K562 (cell line): ENCODE measurements around the gene FBXO21.

ENCODE experiments used
- ATF1 ChIP-seq, 2 experiments: fragments of 450-650 bp in 1 of 2; IDR thresholded peaks; 2 replicates each; pipeline ENCODE4 v1.6.1; 2016; ENCODE audit warnings: missing compliant biosample characterization in 1 of 2, missing genetic modification characterization in 1 of 2
- CXXC5 ChIP-seq: fragments of 250-450 bp; sonication (Bioruptor Pico); IDR thresholded peaks from 2 replicates; pipeline ENCODE4 v1.8.0; 2022; ENCODE audit warnings: inconsistent platforms, mild to moderate bottlenecking, moderate library complexity
- FOSL1 ChIP-seq: fragments of 200-800 bp; sonication (Bioruptor generic); conservative IDR thresholded peaks from 2 replicates; pipeline ENCODE4 v1.6.1; 2016; ENCODE audit warnings: missing genetic modification characterization, missing compliant biosample characterization
- ZNF140 ChIP-seq: fragments of 250-450 bp; sonication (Bioruptor Pico); IDR thresholded peaks from 2 replicates; pipeline ENCODE4 v1.8.0; 2021; ENCODE audit warnings: moderate library complexity, mild to moderate bottlenecking, inconsistent platforms
- ZNF274 ChIP-seq: IDR thresholded peaks from 2 replicates; pipeline ENCODE4 v1.6.1; 2011; ENCODE audit warnings: low read depth, mild to moderate bottlenecking, low read length, moderate library complexity, borderline replicate concordance
- TF ChIP-seq, protein P1 (sequence below): sonication (generic); formaldehyde crosslinking; IDR thresholded peaks from 2 replicates; pipeline ENCODE4 v1.8.0; 2023; ENCODE audit warnings: missing genetic modification reagents, mild to moderate bottlenecking, borderline replicate concordance
- TF ChIP-seq, protein P2 (sequence below), 3 experiments: IDR thresholded peaks in 2 of 3; conservative IDR thresholded peaks in 1 of 3; 2 replicates each; pipeline ENCODE4 v1.5.1; 2011 to 2012; ENCODE audit warnings: low read length in 3 of 3, mild to moderate bottlenecking in 3 of 3, control low read depth in 2 of 3, improper control_type of control experiment in 1 of 3, inconsistent platforms in 1 of 3, low read depth in 1 of 3, mixed read lengths in 1 of 3, moderate library complexity in 1 of 3; ENCODE audit not compliant: insufficient read depth in 2 of 3
- TF ChIP-seq, protein P3 (sequence below): fragments of 450-650 bp; formaldehyde crosslinking; IDR thresholded peaks from 2 replicates; pipeline ENCODE4 v1.4.0; 2022; ENCODE audit warnings: missing genetic modification characterization

DNA sequence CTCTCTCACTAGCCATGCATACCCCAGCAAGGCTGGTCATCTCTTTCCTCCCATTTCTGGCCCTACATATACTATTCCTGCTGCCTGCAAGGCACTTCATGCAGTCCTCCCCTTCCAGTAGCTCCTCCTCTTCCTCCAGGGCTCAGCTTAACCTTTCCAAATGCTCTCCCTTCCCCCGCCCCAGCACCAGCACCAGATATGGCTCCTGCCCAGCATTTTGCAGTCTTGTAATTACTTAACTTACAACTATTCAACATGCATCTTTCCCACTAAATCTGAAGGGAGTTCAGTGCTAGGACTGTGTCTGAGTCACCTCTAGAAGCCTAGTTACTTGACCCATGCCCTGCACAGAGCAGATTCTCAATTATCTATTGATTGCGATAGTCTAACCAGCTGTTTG, 1.8 kb upstream of the FBXO21 start:
- TF ChIP-seq, protein P1, sequence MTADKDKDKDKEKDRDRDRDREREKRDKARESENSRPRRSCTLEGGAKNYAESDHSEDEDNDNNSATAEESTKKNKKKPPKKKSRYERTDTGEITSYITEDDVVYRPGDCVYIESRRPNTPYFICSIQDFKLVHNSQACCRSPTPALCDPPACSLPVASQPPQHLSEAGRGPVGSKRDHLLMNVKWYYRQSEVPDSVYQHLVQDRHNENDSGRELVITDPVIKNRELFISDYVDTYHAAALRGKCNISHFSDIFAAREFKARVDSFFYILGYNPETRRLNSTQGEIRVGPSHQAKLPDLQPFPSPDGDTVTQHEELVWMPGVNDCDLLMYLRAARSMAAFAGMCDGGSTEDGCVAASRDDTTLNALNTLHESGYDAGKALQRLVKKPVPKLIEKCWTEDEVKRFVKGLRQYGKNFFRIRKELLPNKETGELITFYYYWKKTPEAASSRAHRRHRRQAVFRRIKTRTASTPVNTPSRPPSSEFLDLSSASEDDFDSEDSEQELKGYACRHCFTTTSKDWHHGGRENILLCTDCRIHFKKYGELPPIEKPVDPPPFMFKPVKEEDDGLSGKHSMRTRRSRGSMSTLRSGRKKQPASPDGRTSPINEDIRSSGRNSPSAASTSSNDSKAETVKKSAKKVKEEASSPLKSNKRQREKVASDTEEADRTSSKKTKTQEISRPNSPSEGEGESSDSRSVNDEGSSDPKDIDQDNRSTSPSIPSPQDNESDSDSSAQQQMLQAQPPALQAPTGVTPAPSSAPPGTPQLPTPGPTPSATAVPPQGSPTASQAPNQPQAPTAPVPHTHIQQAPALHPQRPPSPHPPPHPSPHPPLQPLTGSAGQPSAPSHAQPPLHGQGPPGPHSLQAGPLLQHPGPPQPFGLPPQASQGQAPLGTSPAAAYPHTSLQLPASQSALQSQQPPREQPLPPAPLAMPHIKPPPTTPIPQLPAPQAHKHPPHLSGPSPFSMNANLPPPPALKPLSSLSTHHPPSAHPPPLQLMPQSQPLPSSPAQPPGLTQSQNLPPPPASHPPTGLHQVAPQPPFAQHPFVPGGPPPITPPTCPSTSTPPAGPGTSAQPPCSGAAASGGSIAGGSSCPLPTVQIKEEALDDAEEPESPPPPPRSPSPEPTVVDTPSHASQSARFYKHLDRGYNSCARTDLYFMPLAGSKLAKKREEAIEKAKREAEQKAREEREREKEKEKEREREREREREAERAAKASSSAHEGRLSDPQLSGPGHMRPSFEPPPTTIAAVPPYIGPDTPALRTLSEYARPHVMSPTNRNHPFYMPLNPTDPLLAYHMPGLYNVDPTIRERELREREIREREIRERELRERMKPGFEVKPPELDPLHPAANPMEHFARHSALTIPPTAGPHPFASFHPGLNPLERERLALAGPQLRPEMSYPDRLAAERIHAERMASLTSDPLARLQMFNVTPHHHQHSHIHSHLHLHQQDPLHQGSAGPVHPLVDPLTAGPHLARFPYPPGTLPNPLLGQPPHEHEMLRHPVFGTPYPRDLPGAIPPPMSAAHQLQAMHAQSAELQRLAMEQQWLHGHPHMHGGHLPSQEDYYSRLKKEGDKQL (CRISPR knock-in tag) = no peak
- TF ChIP-seq ATF1 (CRISPR knock-in tag; IDR thresholded peaks at IDR 0.05) (no peak), ATF1 (tag; IDR thresholded peaks at IDR 0.05) (no peak), ZNF140 (CRISPR knock-in tag) (no peak), ZNF274 (no peak), CXXC5 (CRISPR knock-in tag) (no peak), FOSL1 (no peak)
- TF ChIP-seq, protein P2, sequence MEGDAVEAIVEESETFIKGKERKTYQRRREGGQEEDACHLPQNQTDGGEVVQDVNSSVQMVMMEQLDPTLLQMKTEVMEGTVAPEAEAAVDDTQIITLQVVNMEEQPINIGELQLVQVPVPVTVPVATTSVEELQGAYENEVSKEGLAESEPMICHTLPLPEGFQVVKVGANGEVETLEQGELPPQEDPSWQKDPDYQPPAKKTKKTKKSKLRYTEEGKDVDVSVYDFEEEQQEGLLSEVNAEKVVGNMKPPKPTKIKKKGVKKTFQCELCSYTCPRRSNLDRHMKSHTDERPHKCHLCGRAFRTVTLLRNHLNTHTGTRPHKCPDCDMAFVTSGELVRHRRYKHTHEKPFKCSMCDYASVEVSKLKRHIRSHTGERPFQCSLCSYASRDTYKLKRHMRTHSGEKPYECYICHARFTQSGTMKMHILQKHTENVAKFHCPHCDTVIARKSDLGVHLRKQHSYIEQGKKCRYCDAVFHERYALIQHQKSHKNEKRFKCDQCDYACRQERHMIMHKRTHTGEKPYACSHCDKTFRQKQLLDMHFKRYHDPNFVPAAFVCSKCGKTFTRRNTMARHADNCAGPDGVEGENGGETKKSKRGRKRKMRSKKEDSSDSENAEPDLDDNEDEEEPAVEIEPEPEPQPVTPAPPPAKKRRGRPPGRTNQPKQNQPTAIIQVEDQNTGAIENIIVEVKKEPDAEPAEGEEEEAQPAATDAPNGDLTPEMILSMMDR (IDR thresholded peaks at IDR 0.05 in 2 of 3, conservative IDR thresholded peaks at IDR 0.05 in 1 of 3; ENCODE audit: insufficient read depth in 2 of 3, low read depth in 1 of 3, low read length in 3 of 3) = no peak
- TF ChIP-seq, protein P3, sequence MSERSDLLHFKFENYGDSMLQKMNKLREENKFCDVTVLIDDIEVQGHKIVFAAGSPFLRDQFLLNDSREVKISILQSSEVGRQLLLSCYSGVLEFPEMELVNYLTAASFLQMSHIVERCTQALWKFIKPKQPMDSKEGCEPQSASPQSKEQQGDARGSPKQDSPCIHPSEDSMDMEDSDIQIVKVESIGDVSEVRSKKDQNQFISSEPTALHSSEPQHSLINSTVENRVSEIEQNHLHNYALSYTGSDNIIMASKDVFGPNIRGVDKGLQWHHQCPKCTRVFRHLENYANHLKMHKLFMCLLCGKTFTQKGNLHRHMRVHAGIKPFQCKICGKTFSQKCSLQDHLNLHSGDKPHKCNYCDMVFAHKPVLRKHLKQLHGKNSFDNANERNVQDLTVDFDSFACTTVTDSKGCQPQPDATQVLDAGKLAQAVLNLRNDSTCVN (CRISPR knock-in tag) = no peak
